ENCODE data around the gene KAT5. TPM values are rescaled to one million over a fixed set of nuclear protein-coding genes. Genes with fewer than 3 reads are reported as not detected.

The KAT5 gene
- total and polyA plus RNA-seq, 2 of the 13 experiments (the other 11 are each of a cell fraction or from before 2014, with no cell fraction given), result 35.2 to 48.3 TPM

DNA sequence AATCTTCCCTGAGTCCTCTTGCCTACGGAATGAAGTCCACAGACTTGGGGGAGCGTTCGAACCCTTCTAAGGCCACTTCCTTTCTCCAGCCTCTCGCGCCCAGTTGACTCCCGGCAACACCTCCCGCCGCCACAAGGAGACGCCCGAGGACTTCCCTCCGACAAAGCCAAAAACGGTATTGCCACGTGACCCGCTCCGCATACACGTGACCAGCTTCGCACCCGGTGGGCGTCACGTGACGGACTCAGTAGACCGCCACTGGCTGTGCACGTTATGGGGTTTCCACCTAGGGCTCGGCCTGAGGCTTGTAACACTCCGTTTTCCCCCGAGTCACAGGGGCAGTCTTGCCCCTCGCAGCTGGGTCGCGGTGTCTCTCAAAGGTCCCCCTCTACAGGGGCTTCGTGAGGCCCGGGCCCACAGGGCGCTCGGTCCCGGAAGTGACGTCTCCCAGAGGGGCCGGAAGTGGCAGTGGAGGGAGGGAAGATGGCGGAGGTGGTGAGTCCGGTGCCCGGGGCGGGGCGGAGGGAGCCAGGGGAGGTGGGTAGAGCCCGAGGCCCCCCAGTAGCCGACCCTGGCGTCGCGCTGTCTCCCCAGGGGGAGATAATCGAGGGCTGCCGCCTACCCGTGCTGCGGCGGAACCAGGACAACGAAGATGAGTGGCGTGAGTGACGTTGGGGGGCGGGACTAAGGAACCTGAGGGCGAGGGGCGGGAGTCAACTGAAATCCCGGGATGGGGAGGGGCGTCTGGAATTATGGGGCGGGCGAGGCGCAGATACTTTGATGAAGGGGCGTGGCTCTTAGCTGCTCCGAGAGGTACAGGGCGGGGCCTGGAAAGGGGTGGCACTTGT lies at the start of gene KAT5 (continued):
- TF ChIP-seq, protein P1, sequence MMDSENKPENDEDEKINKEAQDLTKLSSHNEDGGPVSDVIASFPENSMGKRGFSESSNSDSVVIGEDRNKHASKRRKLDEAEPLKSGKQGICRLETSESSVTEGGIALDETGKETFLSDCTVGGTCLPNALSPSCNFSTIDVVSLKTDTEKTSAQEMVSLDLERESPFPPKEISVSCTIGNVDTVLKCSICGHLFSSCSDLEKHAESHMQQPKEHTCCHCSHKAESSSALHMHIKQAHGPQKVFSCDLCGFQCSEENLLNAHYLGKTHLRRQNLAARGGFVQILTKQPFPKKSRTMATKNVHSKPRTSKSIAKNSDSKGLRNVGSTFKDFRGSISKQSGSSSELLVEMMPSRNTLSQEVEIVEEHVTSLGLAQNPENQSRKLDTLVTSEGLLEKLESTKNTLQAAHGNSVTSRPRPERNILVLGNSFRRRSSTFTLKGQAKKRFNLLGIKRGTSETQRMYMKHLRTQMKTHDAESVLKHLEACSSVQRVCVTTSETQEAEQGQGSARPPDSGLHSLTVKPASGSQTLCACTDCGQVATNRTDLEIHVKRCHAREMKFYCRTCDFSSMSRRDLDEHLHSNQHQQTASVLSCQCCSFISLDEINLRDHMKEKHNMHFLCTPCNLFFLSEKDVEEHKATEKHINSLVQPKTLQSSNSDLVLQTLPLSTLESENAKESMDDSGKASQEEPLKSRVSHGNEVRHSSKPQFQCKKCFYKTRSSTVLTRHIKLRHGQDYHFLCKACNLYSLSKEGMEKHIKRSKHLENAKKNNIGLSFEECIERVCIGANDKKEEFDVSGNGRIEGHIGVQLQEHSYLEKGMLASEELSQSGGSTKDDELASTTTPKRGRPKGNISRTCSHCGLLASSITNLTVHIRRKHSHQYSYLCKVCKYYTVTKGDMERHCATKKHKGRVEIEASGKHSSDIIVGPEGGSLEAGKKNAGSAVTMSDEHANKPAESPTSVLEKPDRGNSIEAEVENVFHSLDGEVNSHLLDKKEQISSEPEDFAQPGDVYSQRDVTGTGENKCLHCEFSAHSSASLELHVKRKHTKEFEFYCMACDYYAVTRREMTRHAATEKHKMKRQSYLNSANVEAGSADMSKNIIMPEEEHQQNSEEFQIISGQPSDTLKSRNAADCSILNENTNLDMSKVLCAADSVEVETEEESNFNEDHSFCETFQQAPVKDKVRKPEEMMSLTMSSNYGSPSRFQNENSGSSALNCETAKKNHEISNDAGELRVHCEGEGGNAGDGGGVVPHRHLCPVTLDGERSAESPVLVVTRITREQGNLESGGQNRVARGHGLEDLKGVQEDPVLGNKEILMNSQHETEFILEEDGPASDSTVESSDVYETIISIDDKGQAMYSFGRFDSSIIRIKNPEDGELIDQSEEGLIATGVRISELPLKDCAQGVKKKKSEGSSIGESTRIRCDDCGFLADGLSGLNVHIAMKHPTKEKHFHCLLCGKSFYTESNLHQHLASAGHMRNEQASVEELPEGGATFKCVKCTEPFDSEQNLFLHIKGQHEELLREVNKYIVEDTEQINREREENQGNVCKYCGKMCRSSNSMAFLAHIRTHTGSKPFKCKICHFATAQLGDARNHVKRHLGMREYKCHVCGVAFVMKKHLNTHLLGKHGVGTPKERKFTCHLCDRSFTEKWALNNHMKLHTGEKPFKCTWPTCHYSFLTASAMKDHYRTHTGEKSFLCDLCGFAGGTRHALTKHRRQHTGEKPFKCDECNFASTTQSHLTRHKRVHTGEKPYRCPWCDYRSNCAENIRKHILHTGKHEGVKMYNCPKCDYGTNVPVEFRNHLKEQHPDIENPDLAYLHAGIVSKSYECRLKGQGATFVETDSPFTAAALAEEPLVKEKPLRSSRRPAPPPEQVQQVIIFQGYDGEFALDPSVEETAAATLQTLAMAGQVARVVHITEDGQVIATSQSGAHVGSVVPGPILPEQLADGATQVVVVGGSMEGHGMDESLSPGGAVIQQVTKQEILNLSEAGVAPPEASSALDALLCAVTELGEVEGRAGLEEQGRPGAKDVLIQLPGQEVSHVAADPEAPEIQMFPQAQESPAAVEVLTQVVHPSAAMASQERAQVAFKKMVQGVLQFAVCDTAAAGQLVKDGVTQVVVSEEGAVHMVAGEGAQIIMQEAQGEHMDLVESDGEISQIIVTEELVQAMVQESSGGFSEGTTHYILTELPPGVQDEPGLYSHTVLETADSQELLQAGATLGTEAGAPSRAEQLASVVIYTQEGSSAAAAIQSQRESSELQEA (CRISPR knock-in tag; IDR thresholded peaks at IDR 0.05; ENCODE audit: not compliant biosample characterization), result peak; percentile 96
- TF ChIP-seq, protein P2, sequence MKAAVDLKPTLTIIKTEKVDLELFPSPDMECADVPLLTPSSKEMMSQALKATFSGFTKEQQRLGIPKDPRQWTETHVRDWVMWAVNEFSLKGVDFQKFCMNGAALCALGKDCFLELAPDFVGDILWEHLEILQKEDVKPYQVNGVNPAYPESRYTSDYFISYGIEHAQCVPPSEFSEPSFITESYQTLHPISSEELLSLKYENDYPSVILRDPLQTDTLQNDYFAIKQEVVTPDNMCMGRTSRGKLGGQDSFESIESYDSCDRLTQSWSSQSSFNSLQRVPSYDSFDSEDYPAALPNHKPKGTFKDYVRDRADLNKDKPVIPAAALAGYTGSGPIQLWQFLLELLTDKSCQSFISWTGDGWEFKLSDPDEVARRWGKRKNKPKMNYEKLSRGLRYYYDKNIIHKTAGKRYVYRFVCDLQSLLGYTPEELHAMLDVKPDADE (CRISPR knock-in tag; IDR thresholded peaks at IDR 0.05), result no peak
- TF ChIP-seq HCFC1 (IDR thresholded peaks at IDR 0.05; ENCODE audit: low read depth, low read length), result peak; percentile 48; the same call in 1 of the 2 replicates
- no peak for TF ChIP-seq MTF1 (CRISPR knock-in tag; IDR thresholded peaks at IDR 0.05)
- TF ChIP-seq RFX3 (CRISPR knock-in tag; IDR thresholded peaks at IDR 0.05), result 0 out of 2 replicates have a peak, but pooled peaks have one; percentile 33
- TF ChIP-seq, protein P3, sequence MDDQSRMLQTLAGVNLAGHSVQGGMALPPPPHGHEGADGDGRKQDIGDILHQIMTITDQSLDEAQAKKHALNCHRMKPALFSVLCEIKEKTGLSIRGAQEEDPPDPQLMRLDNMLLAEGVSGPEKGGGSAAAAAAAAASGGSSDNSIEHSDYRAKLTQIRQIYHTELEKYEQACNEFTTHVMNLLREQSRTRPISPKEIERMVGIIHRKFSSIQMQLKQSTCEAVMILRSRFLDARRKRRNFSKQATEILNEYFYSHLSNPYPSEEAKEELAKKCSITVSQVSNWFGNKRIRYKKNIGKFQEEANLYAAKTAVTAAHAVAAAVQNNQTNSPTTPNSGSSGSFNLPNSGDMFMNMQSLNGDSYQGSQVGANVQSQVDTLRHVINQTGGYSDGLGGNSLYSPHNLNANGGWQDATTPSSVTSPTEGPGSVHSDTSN (CRISPR knock-in tag; IDR thresholded peaks at IDR 0.05; ENCODE audit: borderline replicate concordance), result no peak
- no peak for TF ChIP-seq FOSL1 (CRISPR knock-in tag; IDR thresholded peaks at IDR 0.05; ENCODE audit: borderline replicate concordance)
- TF ChIP-seq, protein P4, sequence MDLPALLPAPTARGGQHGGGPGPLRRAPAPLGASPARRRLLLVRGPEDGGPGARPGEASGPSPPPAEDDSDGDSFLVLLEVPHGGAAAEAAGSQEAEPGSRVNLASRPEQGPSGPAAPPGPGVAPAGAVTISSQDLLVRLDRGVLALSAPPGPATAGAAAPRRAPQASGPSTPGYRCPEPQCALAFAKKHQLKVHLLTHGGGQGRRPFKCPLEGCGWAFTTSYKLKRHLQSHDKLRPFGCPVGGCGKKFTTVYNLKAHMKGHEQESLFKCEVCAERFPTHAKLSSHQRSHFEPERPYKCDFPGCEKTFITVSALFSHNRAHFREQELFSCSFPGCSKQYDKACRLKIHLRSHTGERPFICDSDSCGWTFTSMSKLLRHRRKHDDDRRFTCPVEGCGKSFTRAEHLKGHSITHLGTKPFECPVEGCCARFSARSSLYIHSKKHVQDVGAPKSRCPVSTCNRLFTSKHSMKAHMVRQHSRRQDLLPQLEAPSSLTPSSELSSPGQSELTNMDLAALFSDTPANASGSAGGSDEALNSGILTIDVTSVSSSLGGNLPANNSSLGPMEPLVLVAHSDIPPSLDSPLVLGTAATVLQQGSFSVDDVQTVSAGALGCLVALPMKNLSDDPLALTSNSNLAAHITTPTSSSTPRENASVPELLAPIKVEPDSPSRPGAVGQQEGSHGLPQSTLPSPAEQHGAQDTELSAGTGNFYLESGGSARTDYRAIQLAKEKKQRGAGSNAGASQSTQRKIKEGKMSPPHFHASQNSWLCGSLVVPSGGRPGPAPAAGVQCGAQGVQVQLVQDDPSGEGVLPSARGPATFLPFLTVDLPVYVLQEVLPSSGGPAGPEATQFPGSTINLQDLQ (CRISPR knock-in tag; IDR thresholded peaks at IDR 0.05), result peak; percentile 72; the same call in 1 of the 2 replicates
- TF ChIP-seq CCDC6 (CRISPR knock-in tag; IDR thresholded peaks at IDR 0.05), result peak; percentile 96; the same call in 1 of the 2 replicates
- TF ChIP-seq IRF2 (CRISPR knock-in tag; IDR thresholded peaks at IDR 0.05), result peak; percentile 87
- peak; percentile 98 for TF ChIP-seq GATAD1 (CRISPR knock-in tag; IDR thresholded peaks at IDR 0.05)
- TF ChIP-seq, protein P5, sequence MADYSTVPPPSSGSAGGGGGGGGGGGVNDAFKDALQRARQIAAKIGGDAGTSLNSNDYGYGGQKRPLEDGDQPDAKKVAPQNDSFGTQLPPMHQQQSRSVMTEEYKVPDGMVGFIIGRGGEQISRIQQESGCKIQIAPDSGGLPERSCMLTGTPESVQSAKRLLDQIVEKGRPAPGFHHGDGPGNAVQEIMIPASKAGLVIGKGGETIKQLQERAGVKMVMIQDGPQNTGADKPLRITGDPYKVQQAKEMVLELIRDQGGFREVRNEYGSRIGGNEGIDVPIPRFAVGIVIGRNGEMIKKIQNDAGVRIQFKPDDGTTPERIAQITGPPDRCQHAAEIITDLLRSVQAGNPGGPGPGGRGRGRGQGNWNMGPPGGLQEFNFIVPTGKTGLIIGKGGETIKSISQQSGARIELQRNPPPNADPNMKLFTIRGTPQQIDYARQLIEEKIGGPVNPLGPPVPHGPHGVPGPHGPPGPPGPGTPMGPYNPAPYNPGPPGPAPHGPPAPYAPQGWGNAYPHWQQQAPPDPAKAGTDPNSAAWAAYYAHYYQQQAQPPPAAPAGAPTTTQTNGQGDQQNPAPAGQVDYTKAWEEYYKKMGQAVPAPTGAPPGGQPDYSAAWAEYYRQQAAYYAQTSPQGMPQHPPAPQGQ (CRISPR knock-in tag; IDR thresholded peaks at IDR 0.05; ENCODE audit: borderline replicate concordance), result no peak
